Measurements from ENCODE around the gene CABP7.

DNA sequence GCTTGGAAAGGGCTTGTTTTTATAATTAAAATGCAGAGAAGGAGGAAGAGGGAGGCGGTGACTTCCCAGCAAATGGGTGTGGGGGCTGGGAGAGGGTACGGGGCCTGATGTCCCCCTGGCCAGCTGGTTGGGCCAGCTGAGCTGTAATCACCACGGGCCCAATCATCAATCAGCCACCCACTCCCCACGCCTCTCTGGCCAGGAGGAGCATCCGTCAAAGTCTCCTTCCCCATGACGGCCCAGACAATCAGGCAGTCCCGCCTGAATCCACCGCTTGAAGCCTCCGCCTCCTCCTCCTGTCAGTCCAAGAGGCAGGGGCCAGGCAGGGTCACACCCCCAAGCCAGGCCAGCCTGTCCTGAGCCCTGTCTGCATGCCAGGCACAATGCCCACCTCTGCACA lies 13.3 kb upstream of the CABP7 start:
- TF ChIP-seq, protein P1, sequence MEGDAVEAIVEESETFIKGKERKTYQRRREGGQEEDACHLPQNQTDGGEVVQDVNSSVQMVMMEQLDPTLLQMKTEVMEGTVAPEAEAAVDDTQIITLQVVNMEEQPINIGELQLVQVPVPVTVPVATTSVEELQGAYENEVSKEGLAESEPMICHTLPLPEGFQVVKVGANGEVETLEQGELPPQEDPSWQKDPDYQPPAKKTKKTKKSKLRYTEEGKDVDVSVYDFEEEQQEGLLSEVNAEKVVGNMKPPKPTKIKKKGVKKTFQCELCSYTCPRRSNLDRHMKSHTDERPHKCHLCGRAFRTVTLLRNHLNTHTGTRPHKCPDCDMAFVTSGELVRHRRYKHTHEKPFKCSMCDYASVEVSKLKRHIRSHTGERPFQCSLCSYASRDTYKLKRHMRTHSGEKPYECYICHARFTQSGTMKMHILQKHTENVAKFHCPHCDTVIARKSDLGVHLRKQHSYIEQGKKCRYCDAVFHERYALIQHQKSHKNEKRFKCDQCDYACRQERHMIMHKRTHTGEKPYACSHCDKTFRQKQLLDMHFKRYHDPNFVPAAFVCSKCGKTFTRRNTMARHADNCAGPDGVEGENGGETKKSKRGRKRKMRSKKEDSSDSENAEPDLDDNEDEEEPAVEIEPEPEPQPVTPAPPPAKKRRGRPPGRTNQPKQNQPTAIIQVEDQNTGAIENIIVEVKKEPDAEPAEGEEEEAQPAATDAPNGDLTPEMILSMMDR (IDR thresholded peaks at IDR 0.05) = no peak
- no peak for TF ChIP-seq POLR2A (IDR thresholded peaks at IDR 0.05)
